GM12892 (cell line): ENCODE data around the gene A2ML1.

Experiments used
- POLR2A ChIP-seq: IDR thresholded peaks from 2 replicates; pipeline ENCODE4 v1.6.1; 2011; ENCODE audit warnings: low read depth, low read length, control low read depth
- POLR2AphosphoS5 ChIP-seq: IDR thresholded peaks from 2 replicates; pipeline ENCODE4 v1.6.1; 2011; ENCODE audit warnings: low read depth, low read length, control low read depth
- TAF1 ChIP-seq: IDR thresholded peaks from 2 replicates; pipeline ENCODE4 v1.6.1; 2011; ENCODE audit warnings: low read depth, mild to moderate bottlenecking, control low read depth, low read length, borderline replicate concordance

- TF ChIP-seq POLR2A (no peak), TAF1 (no peak), POLR2AphosphoS5 (no peak)
Measured at GRCh38 chr12:8813572-8814357, 8.7 kb upstream of the A2ML1 start.
